H1 (cell line): ENCODE results near the gene RIPOR1. TPM values are rescaled to one million over a fixed set of nuclear protein-coding genes. Genes with fewer than 3 reads are reported as not detected.

Experiments used
- CTCF ChIA-PET: fragments of 300-600 bp; sonication (Branson Sonifier 250); formaldehyde crosslinking; loops from one replicate; lab custom pipeline; 2021; ENCODE audit not compliant: partially characterized antibody; lab: Charles Lee
- POLR2A ChIA-PET: fragments of 300-600 bp; sonication (Branson Sonifier 250); formaldehyde crosslinking; loops from one replicate; lab custom pipeline; 2021; ENCODE audit warnings: inconsistent platforms; ENCODE audit not compliant: partially characterized antibody; lab: Charles Lee
- DNase-seq, 2 experiments: peaks; one replicate each; pipeline versions ENCODE4 v3.0.0 to v3.0.0-alpha.2; 2010 to 2022; ENCODE audit warnings: low spot score in 2 of 2, low read depth in 1 of 2, mixed read lengths in 1 of 2
- FAIRE-seq: peaks from 2 replicates; lab custom pipeline; 2011; peaks lifted over from hg19 to GRCh38; lab: Jason Lieb, UNC
- H2AFZ ChIP-seq: 2 replicates; pipeline ENCODE4 v1.8.1; 2012; ENCODE audit warnings: low read length, inconsistent platforms
- H2AK5ac ChIP-seq: 2 replicates; pipeline ENCODE4 v1.6.1; 2013; ENCODE audit warnings: low read depth, low read length
- H2BK120ac ChIP-seq: replicated peaks from 2 replicates; pipeline ENCODE3; 2013; ENCODE audit warnings: low read depth, low read length, inconsistent platforms
- H2BK12ac ChIP-seq: 2 replicates; pipeline ENCODE4 v1.6.1; 2013; ENCODE audit warnings: low read depth, low read length
- H2BK15ac ChIP-seq: 2 replicates; pipeline ENCODE4 v1.6.1; 2013; ENCODE audit warnings: low read length
- H2BK20ac ChIP-seq: 2 replicates; pipeline ENCODE4 v1.6.1; 2013; ENCODE audit warnings: low read length
- H2BK5ac ChIP-seq: 2 replicates; pipeline ENCODE4 v1.6.1; 2013; ENCODE audit warnings: low read depth, low read length
- H3K14ac ChIP-seq: 2 replicates; pipeline ENCODE4 v1.6.1; 2013; ENCODE audit warnings: inconsistent platforms; ENCODE audit not compliant: insufficient read length
- H3K18ac ChIP-seq: 2 replicates; pipeline ENCODE4 v1.6.1; 2013; ENCODE audit warnings: low read length; ENCODE audit errors: extremely low read depth
- H3K23ac ChIP-seq: 2 replicates; pipeline ENCODE4 v1.6.1; 2013; ENCODE audit warnings: inconsistent platforms; ENCODE audit not compliant: insufficient read length
- H3K23me2 ChIP-seq: 2 replicates; pipeline ENCODE4 v1.6.1; 2013; ENCODE audit warnings: low read depth, low read length
- H3K27ac ChIP-seq: 2 replicates; pipeline ENCODE4 v1.6.1; 2011; ENCODE audit warnings: low read depth, low read length, inconsistent platforms
- H3K27me3 ChIP-seq, 4 experiments: replicated peaks in 1 of 4; 1 replicate in 1 of 4; 2 replicates in 3 of 4; pipeline versions ENCODE4 v1.6.1 to v1.8.1; 2011 to 2013; ENCODE audit warnings: low read length in 3 of 4, mild to moderate bottlenecking in 3 of 4, inconsistent platforms in 2 of 4, mixed read lengths in 2 of 4, moderate library complexity in 1 of 4; ENCODE audit not compliant: control insufficient read depth in 3 of 4, insufficient read depth in 3 of 4; ENCODE audit errors: extremely low read depth in 1 of 4
- H3K36me3 ChIP-seq, 4 experiments: 2 replicates each; pipeline versions ENCODE4 v1.6.1 to v1.8.1; 2011 to 2013; ENCODE audit warnings: mild to moderate bottlenecking in 4 of 4, low read length in 3 of 4, moderate library complexity in 2 of 4, control low read depth in 1 of 4, inconsistent platforms in 1 of 4; ENCODE audit not compliant: insufficient read depth in 4 of 4, control insufficient read depth in 2 of 4
- H3K4ac ChIP-seq: replicated peaks from 2 replicates; pipeline ENCODE3; 2013; ENCODE audit warnings: low read length, low read depth, mixed read lengths, inconsistent platforms; ENCODE audit not compliant: insufficient read length
- H3K4me1 ChIP-seq, 4 experiments: replicated peaks in 1 of 4; 1 replicate in 1 of 4; 2 replicates in 3 of 4; pipeline versions ENCODE4 v1.6.1 to v1.8.1; 2011 to 2013; ENCODE audit warnings: low read length in 3 of 4, inconsistent platforms in 2 of 4, mixed read lengths in 1 of 4; ENCODE audit not compliant: insufficient read depth in 4 of 4, control insufficient read depth in 3 of 4
- H3K4me2 ChIP-seq, 2 experiments: 2 replicates each; pipeline versions ENCODE4 v1.6.1 to v1.8.1; 2011 to 2013; ENCODE audit warnings: low read depth in 2 of 2, low read length in 2 of 2, control low read depth in 1 of 2, inconsistent platforms in 1 of 2, mild to moderate bottlenecking in 1 of 2; ENCODE audit not compliant: insufficient read depth in 1 of 2
- H3K4me3 ChIP-seq, 4 experiments: fragments of 200-600, 300-600 bp in 1 of 4; sonication (generic), shearing (Covaris generic), sonication (Bioruptor Twin) in 1 of 4; 2 replicates each; pipeline versions ENCODE4 v1.5.1 to v1.8.1; 2011 to 2016; ENCODE audit warnings: low read length in 4 of 4, low read depth in 3 of 4, control low read depth in 2 of 4, inconsistent platforms in 2 of 4, mild to moderate bottlenecking in 2 of 4, mixed read lengths in 1 of 4, moderate library complexity in 1 of 4; ENCODE audit not compliant: insufficient read depth in 2 of 4; ENCODE audit errors: extremely low read depth in 1 of 4
- H3K56ac ChIP-seq: replicated peaks from 2 replicates; pipeline ENCODE3; 2013; ENCODE audit warnings: low read depth, mild to moderate bottlenecking, mixed read lengths, low read length, inconsistent platforms; ENCODE audit not compliant: insufficient read length
- H3K79me1 ChIP-seq: 2 replicates; pipeline ENCODE4 v1.6.1; 2013; ENCODE audit warnings: low read depth, low read length, control low read depth
- H3K79me2 ChIP-seq, 2 experiments: 2 replicates each; pipeline versions ENCODE4 v1.6.1 to v1.8.1; 2012 to 2013; ENCODE audit warnings: low read length in 2 of 2, mild to moderate bottlenecking in 2 of 2, inconsistent platforms in 1 of 2; ENCODE audit not compliant: insufficient read depth in 2 of 2, control insufficient read depth in 1 of 2
- H3K9ac ChIP-seq, 4 experiments: replicated peaks in 1 of 4; 1 replicate in 1 of 4; 2 replicates in 3 of 4; pipeline versions ENCODE4 v1.6.1 to v1.8.1; 2011 to 2013; ENCODE audit warnings: low read depth in 3 of 4, low read length in 3 of 4, control low read depth in 2 of 4, mild to moderate bottlenecking in 2 of 4, moderate library complexity in 2 of 4, inconsistent platforms in 1 of 4; ENCODE audit errors: extremely low read depth in 1 of 4
- H3K9me3 ChIP-seq, 2 experiments: 2 replicates each; pipeline versions ENCODE4 v1.6.1 to v1.8.1; 2012 to 2013; ENCODE audit warnings: mild to moderate bottlenecking in 2 of 2, moderate library complexity in 2 of 2, control low read depth in 1 of 2, inconsistent platforms in 1 of 2, low read depth in 1 of 2, low read length in 1 of 2, mixed read lengths in 1 of 2; ENCODE audit not compliant: insufficient read depth in 2 of 2
- H4K20me1 ChIP-seq, 2 experiments: replicated peaks in 1 of 2; 2 replicates each; pipeline versions ENCODE3 to v1.8.1; 2011 to 2013; ENCODE audit warnings: inconsistent platforms in 2 of 2, low read length in 2 of 2, mild to moderate bottlenecking in 1 of 2; ENCODE audit not compliant: insufficient read depth in 2 of 2, control insufficient read depth in 1 of 2
- H4K5ac ChIP-seq: 2 replicates; pipeline ENCODE4 v1.6.1; 2013; ENCODE audit warnings: low read length, low read depth, mixed read lengths, inconsistent platforms; ENCODE audit not compliant: insufficient read length
- H4K8ac ChIP-seq: 2 replicates; pipeline ENCODE4 v1.8.0; 2013; ENCODE audit warnings: mild to moderate bottlenecking, moderate library complexity, low read length, inconsistent platforms; ENCODE audit not compliant: insufficient read depth; ENCODE audit errors: extremely low read depth
- H4K91ac ChIP-seq: replicated peaks from 2 replicates; pipeline ENCODE3; 2013; ENCODE audit warnings: low read length, mixed read lengths, inconsistent platforms; ENCODE audit not compliant: insufficient read length
- BRCA1 ChIP-seq: IDR thresholded peaks from 2 replicates; pipeline ENCODE4 v1.6.1; 2012; ENCODE audit warnings: low read depth, low read length, improper control_type of control experiment
- SIX5 ChIP-seq: IDR thresholded peaks from 2 replicates; pipeline ENCODE4 v1.6.1; 2011; ENCODE audit warnings: mild to moderate bottlenecking, low read depth, low read length
- TCF12 ChIP-seq: IDR thresholded peaks from 2 replicates; pipeline ENCODE4 v1.6.1; 2011; ENCODE audit warnings: low read depth, mild to moderate bottlenecking, low read length
- WGBS, 2 experiments: shearing (Covaris generic) in 1 of 2; methylation state at CpG; one replicate each; pipeline versions ENCODE4 v1.1.6 to v1.1.7; 2013 to 2015; ENCODE audit warnings: low lambda C conversion rate in 2 of 2, mixed read lengths in 2 of 2, inconsistent platforms in 1 of 2, low coverage in 1 of 2, missing lambda C conversion rate in 1 of 2; ENCODE audit not compliant: insufficient replicate concordance in 2 of 2, insufficient coverage in 1 of 2, insufficient read length in 1 of 2; ENCODE audit errors: extremely low coverage in 1 of 2, missing lambda C conversion rate in 1 of 2; 5-methylcytosine and 5-hydroxymethylcytosine counted together
- polyA plus RNA-seq, 7 experiments: library from polyadenylated mRNA; depleted of rRNA in 3 of 7; stranded (reverse) in 5 of 7; unstranded in 2 of 7; fragments of >200 nt in 5 of 7; fragments of 200-250 nt in 2 of 7; gene quantifications; 1 replicate in 5 of 7; 2 replicates in 1 of 7; 4 replicates in 1 of 7; pipeline versions ENCODE4 v1.2.1 to v1.2.3, GENCODE V29; 2011 to 2013; ENCODE audit warnings: missing spikeins in 2 of 7, mixed read lengths in 2 of 7
- total RNA-seq: library from RNA; stranded (reverse); fragmentation: NEBNext Ultra II Directional; extraction: Animal tissue kit (Norgen Biotek cat#: 25700); gene quantifications from 2 replicates; pipeline ENCODE4 v1.2.1, GENCODE V29; 2021
- TF ChIP-seq, protein P1 (sequence below): IDR thresholded peaks from 2 replicates; pipeline ENCODE4 v1.6.1; 2011; ENCODE audit warnings: low read depth, mild to moderate bottlenecking, low read length; ENCODE audit not compliant: insufficient read depth

Gene RIPOR1
- total and polyA plus RNA-seq, 2 of the 8 experiments (the other 6 are each of a cell fraction or from before 2014, with no cell fraction given), result 2.7 to 10.1 TPM

DNA sequence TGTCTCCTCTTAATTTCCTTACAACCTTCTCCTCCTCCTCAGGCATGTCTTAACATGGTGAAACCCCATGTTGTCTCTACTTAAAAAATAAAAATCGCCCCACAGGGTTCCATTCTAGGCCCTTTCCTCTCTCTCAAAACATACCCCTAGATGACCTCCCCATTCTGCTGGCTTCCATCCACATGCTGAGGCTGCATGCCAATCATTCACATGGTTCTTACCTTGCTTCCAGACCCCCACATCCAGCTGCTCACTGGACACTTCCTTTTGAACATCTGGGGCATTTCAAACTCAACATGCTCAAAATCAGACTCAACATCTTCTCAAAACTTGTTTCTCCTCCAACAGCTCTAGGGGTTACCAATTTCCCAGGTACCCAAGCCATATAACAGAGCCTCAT is 21.3 kb downstream of the RIPOR1 start:
- no peaks in the 10 kb centered on the region for H3K9me3 ChIP-seq
- H3K36me3 ChIP-seq, result peaks cover 0 to 7% (median 0%) of the 10 kb centered on the region in 4 experiments; a peak in 1 of 8 replicates
- H2BK5ac ChIP-seq, result no peak overlapping the region
- 75% methylated on average over 1 of the region's 1 CpG; no CpG with 5 or more reads in 1 of the 2 experiments for WGBS, 2 experiments
- no peaks in the 10 kb centered on the region for H3K27me3 ChIP-seq
- no peak overlapping the region for H3K4me3 ChIP-seq
- H3K4me1 ChIP-seq, result peaks cover 0 to 4% (median 2%) of the 10 kb centered on the region in 4 experiments; a peak in 3 of 7 replicates
- CTCF ChIA-PET, result interaction anchor here (0.6 to 10.6 kb wide), 6 partner anchors 12 to 95 kb away, joined by 3 to 108 read pairs (median 5); partner anchors contain the start of genes CARMIL2 and CTCF
- H4K5ac ChIP-seq, result no peak overlapping the region
- no peak for DNase-seq
- H2BK120ac ChIP-seq, result no peak overlapping the region
- H4K8ac ChIP-seq, result no peak overlapping the region
- no peak overlapping the region for H2BK15ac ChIP-seq
- no peak overlapping the region for H3K27ac ChIP-seq
- H4K91ac ChIP-seq, result no peak overlapping the region
- no peak overlapping the region for H3K4me2 ChIP-seq
- H3K18ac ChIP-seq, result no peak overlapping the region
- H3K4ac ChIP-seq, result no peak overlapping the region
- no peak overlapping the region for H3K56ac ChIP-seq
- no peak for FAIRE-seq
- no peak overlapping the region for H2AFZ ChIP-seq
- H2AK5ac ChIP-seq, result no peak overlapping the region
- POLR2A ChIA-PET, result interaction anchor here (1.0 to 11.9 kb wide), 3 partner anchors 8 to 14 kb away, joined by 3 to 105 read pairs (median 4); partner anchors contain the start of gene CTCF
- no peak overlapping the region for H3K14ac ChIP-seq
- H3K9ac ChIP-seq, result no peak overlapping the region
- no peak overlapping the region for H3K23ac ChIP-seq
- peaks cover 0 to 3% of the 10 kb centered on the region in 2 experiments; a peak in 1 of 4 replicates for H3K79me2 ChIP-seq
- peaks cover 2% of the 10 kb centered on the region; the same call in 1 of the 2 replicates for H3K79me1 ChIP-seq
- no peak for TF ChIP-seq BRCA1
- no peak for TF ChIP-seq SIX5
- no peak for TF ChIP-seq TCF12
- TF ChIP-seq, protein P1, sequence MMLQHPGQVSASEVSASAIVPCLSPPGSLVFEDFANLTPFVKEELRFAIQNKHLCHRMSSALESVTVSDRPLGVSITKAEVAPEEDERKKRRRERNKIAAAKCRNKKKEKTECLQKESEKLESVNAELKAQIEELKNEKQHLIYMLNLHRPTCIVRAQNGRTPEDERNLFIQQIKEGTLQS, result no peak
- peaks cover 2 to 10% of the 10 kb centered on the region in 2 experiments for H4K20me1 ChIP-seq
- H2BK12ac ChIP-seq, result no peak overlapping the region
- H3K23me2 ChIP-seq, result no peaks in the 10 kb centered on the region
- no peak overlapping the region for H2BK20ac ChIP-seq
